Measurements from ENCODE around the gene DNAH2.

GRCh38 chr17:7782240-7782639, 64.7 kb downstream of the DNAH2 start:
- TF ChIP-seq POLR2A (IDR thresholded peaks at IDR 0.05): no peak
- TF ChIP-seq CTCF (IDR thresholded peaks at IDR 0.05): no peak
- TF ChIP-seq POLR2AphosphoS5 (IDR thresholded peaks at IDR 0.05): no peak

Measured in breast epithelium (tissue), 3 donors.